Measurements from ENCODE around the gene VIPR1.

DNA sequence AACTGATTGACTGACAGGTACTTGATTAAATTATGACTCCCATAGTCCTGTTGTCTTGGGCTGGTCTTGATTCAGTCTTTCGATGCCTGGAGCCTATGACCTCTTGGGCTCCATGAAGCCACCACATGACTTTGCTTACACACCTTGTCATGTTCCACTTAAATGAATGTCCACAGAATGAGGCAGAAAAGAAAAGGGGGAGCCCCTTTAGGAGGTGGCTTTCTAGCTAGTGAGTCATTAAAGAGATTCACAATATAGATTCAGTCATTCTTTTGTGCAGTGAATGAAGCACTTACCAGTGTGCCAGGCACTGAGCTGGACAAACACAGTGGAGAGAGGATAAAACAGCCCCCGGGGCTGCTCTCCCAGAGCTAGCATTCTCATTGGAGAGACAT is 17.1 kb downstream of the VIPR1 start:
- TF ChIP-seq, protein P1, sequence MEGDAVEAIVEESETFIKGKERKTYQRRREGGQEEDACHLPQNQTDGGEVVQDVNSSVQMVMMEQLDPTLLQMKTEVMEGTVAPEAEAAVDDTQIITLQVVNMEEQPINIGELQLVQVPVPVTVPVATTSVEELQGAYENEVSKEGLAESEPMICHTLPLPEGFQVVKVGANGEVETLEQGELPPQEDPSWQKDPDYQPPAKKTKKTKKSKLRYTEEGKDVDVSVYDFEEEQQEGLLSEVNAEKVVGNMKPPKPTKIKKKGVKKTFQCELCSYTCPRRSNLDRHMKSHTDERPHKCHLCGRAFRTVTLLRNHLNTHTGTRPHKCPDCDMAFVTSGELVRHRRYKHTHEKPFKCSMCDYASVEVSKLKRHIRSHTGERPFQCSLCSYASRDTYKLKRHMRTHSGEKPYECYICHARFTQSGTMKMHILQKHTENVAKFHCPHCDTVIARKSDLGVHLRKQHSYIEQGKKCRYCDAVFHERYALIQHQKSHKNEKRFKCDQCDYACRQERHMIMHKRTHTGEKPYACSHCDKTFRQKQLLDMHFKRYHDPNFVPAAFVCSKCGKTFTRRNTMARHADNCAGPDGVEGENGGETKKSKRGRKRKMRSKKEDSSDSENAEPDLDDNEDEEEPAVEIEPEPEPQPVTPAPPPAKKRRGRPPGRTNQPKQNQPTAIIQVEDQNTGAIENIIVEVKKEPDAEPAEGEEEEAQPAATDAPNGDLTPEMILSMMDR (IDR thresholded peaks at IDR 0.05; ENCODE audit: low read depth, low read length, poor library complexity, severe bottlenecking), result no peak
- TF ChIP-seq EZH2phosphoT487 (IDR thresholded peaks at IDR 0.05; ENCODE audit: borderline replicate concordance, low read length), result no peak

Data from DOHH2 (cell line).